Activated CD4-positive, alpha-beta T cell treated with anti-CD3 and anti-CD28 coated beads, Interleukin-10, Interleukin-2, amounts not matched to agents 100 ng/mL and 50 ng/mL, durations not matched to agents 16 hours and 8 hours (primary cell): Measurements from ENCODE around the gene MBNL1.
"Not testable (repeated sequence)": the region's sequence is repeated elsewhere in the genome, so short reads cannot be mapped to it uniquely, and the experiment has no call there.

Experiments
- DNase-seq: peaks from one replicate; pipeline ENCODE4 v3.0.0-alpha.2; 2020

MBNL1 gene

DNA sequence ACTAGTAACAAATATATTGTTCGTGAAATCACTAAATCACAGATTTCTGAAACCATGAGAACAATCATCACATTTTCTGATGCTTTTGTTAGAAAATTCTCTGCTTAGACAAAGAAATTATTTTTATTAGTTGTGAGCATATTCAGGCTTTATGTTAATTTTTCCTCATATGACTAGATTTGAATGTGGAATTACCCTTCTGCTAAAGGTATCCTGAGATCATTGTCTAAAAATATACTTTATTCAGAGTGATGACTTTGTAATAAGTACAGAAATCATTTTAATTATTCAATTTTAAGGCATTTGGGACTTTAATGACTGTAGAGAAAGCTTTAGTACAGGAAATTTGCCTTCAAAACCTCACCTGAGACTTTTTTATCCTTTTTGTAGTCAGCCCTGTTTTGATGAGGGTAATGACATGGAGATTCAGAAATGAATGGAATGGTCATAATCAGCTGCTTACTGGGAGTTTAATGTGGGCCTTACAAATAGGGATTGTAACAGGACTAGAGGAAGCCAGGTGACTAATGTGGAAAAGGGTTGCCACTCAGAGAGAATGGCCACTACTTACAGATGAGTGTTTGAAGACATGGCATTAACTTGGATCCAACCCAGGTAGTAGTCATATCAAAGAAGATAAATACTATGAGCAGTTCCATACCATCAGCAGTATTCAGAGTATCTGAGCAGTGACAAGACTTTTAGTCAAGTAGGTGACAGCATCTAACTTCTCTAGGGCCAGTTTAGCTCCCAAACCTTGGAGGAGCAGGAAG lies 148.3 kb downstream of the MBNL1 start:
- no peak for DNase-seq

DNA sequence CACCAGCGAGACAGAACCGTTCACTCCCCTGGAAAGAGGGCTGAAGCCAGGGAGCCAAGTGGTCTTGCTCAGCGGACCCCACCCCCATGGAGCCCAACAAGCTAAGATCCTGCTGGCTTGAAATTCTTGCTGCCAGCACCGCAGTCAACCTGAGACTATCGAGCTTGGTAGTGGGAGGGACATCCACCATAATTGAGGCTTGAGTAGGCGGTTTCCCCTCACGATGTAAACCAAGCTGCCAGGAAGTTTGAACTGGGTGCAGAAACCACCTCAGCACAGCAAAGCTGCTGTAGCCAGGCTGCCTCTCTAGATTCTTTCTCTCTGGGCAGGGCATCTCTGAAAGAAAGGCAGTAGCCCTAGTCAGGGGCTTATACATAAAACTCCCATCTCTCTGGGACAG lies 151.0 kb downstream of the MBNL1 start:
- DNase-seq: peak; percentile 71

GRCh38 chr3:152421162-152421561 lies 152.4 kb downstream of the MBNL1 start:
- no peak for DNase-seq

GRCh38 chr3:152426393-152426792 lies 157.7 kb downstream of the MBNL1 start:
- DNase-seq: no peak

GRCh38 chr3:152428577-152428976 lies 159.8 kb downstream of the MBNL1 start:
- DNase-seq: no peak

DNA sequence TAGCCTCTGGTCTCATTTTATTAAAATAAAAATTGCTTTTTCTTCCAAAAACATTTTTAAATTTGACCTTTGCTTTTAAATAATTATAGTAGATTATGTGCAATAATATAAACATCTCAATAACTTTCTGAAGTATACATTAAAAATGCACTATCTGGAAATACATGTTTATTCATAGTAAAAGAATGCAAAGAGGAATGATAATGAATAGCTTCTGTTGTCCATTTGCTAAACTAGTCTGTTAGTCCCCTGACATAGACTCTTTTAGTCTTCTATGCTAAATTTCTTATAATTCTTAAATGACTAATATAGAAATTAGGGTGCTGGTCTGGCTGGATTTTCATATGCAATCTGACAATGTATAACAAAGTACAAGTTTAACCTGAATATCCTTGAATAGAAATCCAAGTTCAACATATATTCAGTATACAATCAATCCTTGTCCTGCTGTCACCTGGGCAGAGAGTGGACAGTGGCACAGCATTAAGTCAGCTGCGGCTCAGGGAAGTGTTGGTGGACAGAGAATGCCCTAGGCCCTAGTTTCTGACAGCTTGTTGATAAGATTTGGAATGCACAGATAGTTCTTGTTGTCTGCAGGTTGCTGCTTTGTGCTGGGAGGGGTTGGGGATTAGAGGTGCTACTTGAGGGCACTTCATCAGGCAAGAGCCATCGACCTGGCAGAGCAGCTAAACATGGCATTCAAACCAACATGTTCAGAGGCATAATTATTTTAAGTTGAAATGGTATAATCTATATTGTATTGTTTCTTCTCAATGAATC lies 161.7 kb downstream of the MBNL1 start:
- no peak for DNase-seq

DNA sequence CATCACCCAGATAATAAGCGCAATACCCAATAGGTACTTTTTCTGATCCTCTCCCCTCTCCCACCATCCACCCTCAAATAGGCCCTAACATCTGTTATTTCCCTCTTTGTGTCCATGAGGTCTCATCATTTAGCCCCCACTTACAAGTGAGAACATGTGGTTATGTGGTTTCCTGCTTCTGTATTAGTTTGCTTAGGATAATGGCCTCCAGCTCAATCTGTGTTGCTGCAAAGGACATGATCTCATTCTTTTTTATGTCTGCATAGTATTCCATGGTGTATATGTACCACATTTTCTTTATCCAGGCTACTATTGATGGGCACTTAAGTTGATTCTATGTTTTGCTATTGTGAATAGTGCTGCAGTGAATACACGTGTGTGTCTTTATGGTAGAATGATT lies 165.4 kb downstream of the MBNL1 start:
- no peak for DNase-seq

DNA sequence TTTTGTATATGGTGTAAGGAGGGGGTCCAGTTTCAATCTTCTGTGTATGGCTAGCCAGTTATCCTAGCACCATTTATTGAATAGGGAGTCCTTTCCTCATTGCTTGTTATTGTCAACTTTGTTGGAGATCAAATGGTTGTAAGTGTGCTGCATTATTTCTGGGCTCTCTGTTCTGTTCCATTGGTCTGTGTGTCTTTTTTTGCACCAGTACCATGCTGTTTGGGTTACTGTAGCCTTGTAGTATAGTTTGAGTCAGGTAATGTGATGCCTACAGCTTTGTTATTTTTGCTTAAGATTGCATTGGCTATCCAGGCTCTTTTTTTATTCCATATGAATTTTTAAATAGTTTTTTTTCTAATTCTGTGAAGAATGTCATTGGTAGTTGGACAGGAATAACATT lies 166.5 kb downstream of the MBNL1 start:
- not testable (repeated sequence) for DNase-seq

- DNase-seq: no peak
Measured at GRCh38 chr3:152436707-152437590, 168.2 kb downstream of the MBNL1 start.

DNA sequence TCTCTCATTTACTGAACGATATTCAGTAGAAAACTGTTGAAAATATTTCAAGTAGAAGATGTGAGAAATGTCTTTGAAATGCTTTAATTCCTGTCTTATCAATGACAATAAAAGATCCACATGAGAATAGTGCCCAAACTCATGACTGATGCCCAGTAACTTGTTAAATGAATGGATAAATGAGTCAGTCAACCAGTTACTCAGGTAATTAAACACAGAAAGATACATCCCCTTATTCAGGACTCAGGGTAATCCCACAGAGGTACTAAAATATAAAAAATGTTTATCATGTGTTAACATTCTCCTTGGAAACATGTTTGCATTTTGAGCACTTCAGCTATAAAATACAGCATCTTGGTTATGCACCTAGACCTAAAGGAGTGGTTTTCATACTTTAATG lies 169.5 kb downstream of the MBNL1 start:
- no peak for DNase-seq

GRCh38 chr3:152438706-152439105 lies 170.0 kb downstream of the MBNL1 start:
- DNase-seq: no peak

GRCh38 chr3:152440243-152440642 lies 171.5 kb downstream of the MBNL1 start:
- not testable (repeated sequence) for DNase-seq

GRCh38 chr3:152443212-152444023 lies 174.7 kb downstream of the MBNL1 start:
- DNase-seq: no peak

DNA sequence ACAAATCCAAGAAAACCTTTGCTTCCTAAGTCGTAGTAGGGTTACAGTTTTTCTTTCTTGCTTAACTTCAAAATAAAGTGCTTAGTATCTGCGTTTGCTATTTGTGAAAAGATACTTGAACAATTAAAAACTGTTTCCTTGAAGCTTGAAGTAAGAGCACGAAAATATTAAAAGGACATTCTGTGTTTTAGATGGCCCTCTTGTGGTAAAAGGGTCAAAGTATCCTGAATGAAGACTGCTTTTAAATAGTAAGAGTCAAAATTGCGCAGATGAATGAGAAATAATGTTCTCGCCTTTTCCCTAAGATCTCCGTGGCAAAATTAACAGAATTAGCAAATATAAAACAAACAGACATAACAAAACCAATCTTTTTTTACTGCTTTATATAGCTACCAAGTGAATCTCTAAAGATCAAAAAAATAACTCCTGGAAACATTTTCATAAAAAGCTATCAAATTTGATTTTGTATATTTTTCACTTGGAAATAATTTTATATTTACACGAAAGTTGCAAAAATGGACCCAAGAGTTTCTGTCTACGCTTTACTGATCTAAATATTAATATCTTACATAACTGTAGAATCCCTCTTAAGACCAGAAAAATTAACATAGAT lies 175.4 kb downstream of the MBNL1 start:
- DNase-seq: peak; percentile 39

- no peak for DNase-seq
Measured at GRCh38 chr3:152445212-152445611, 176.5 kb downstream of the MBNL1 start.

- DNase-seq: no peak
Measured at GRCh38 chr3:152446495-152446894, 177.8 kb downstream of the MBNL1 start.

- no peak for DNase-seq
Measured at GRCh38 chr3:152447511-152447910, 178.8 kb downstream of the MBNL1 start.

- DNase-seq: no peak
Measured at GRCh38 chr3:152448091-152448490, 179.4 kb downstream of the MBNL1 start.

- DNase-seq: no peak
Measured at GRCh38 chr3:152452318-152452717, 183.6 kb downstream of the MBNL1 start.

DNA sequence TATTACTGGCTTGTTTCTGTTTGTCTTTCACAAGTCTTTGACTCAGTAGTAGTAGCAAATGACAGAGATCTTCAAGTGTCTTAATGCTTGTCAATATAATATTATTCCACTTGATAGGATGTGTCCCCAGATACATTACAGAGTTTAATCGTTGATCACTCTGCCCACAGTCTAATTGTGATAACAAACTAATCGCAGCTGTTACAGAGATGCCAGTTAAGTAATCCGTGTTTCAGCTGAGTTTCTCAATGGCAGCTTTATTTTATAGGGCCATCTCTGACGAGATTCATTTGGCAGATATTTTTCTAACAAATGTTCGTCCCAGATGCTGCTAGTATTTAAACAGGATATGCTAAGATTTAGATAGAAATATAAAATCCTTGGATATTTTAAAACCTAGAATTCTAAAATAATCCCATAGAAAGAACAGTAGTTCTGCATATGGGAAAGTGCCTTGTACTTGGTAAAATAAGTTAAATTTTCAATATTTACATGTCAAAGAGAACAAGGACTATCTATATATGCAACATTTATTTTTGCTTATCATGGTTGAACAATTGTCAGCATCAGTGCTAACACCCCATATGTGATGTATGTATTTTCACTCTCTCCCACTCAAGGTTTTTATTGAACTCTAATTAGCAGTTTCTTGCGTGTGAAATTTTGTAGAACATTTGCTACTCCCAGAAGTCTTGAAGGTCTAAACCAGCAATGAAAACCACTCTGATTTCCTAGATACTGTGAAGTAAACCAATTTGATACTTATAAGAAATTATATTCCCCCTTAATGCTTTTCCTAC lies 185.5 kb downstream of the MBNL1 start:
- no peak for DNase-seq

DNA sequence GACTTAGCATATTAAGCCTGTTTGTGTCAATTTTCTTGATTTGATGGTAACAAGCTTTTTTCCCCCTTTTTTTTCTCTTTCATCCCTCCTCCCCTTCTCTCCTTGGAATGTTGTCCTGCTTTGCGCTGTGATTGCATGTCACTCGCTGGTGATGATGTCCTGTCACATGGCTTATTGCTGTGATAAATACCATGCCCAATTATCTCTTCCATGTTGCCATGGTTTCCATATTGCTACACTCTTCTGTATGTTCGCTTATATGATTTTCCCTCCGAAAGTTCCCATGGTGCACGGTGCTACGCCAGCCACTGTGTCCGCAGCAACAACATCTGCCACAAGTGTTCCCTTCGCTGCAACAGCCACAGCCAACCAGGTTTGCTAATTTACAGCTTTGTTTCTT lies 187.3 kb downstream of the MBNL1 start:
- DNase-seq: no peak
